ENCODE data around the gene CPN1. TPM values are rescaled to one million over a fixed set of nuclear protein-coding genes. Genes with fewer than 3 reads are reported as not detected.
A peak's percentile ranks its signal among the peaks of the same experiment; 100 is the strongest.

Gene CPN1
- total and polyA plus RNA-seq, 5 donors from 2014 or later = not detected

DNA sequence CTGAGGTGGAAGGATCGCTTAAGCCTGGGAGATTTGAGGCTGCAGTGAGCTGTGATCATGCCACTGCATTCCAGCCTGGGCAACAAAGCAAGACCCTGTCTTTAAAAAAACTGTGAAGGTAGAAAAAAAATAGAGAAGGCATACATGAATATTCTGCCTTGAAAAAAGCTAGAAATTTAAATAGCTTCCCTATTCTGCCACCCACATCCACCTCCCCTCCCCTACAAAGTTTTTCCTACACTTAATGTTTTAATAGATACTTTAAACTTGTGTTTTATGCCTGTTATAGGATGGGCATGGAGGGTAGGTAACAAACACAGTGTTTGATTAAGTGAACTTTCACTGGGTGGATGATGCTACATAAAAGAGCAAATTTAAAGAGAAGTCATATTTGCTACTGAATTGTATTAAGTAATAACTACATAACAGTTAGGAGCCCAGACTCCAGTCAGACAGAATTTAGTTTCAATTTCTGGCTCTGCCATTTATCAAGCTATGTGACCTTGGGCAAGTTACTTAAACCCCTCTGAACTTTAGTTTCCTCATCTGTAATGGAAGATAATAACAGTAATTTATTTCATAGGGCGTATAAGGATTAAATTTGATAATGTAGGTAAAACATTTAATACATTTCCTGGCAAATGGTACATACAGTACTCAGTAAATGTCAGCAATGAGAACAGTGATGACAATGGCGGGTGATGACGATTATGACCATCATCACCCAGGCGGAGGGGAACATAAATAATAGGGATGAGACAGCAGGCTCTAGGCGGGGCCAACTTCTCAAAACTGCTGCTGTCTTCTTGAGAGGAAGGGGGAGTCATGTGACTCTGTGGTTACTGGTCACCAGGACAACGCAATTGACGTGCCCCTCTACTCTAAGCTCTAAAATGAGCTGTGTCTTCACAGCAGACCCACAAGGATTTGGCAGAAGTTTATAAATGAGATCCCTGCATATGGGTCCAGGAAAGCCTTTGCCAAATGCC, 87.7 kb downstream of the CPN1 start:
- DNase-seq = peak; percentile 11 to 93 (median 53)
- H3K9me3 ChIP-seq (ENCODE audit: control insufficient read depth in 2 of 2, low read length in 2 of 2) = no peaks in the 10 kb centered on the region
- Mint-ChIP-seq H3K27ac (peak overlapping the region; percentile 38 to 87 (median 81)), H3K4me3 (peak overlapping the region; percentile 4 to 63 (median 36)), H3K36me3 (peaks cover 8% of the 10 kb centered on the region), H3K27me3 (no peaks in the 10 kb centered on the region), H3K9me3 (no peaks in the 10 kb centered on the region), H3K4me1 (peaks cover 6 to 27% (median 14%) of the 10 kb centered on the region in 4 donors)
- H3K4me3 ChIP-seq (ENCODE audit: low read depth, low read length) = peak overlapping the region; percentile 35
- H3K27ac ChIP-seq (ENCODE audit: insufficient read depth, low read length, poor library complexity, severe bottlenecking) = peak overlapping the region; percentile 28
- peak; percentile 84 to 94 for ATAC-seq (ENCODE audit: low read depth in 2 of 2)
- no peaks in the 10 kb centered on the region for H3K36me3 ChIP-seq (ENCODE audit: control insufficient read depth, insufficient read depth, low read length)
- peaks cover 3% of the 10 kb centered on the region for H3K4me1 ChIP-seq (ENCODE audit: control insufficient read depth, insufficient read depth, low read length, poor library complexity, severe bottlenecking)
- no peaks in the 10 kb centered on the region for H3K27me3 ChIP-seq (ENCODE audit: control insufficient read depth, insufficient read depth, low read length)

Other genes starting within 250 kb of the CPN1 start
- gene DNMBP, start 71.9 kb downstream of the CPN1 start, total RNA-seq = 2.4 TPM
- gene DNMBP, start 71.9 kb downstream of the CPN1 start, polyA plus RNA-seq = under 1 TPM; 0.22 to 0.82 (median 0.61) TPM
- gene ERLIN1, start 104.2 kb upstream of the CPN1 start, total RNA-seq = 6.2 TPM
- gene ERLIN1, start 104.2 kb upstream of the CPN1 start, polyA plus RNA-seq = 10 to 100 TPM in 3 of 4 donors, 1 to 10 TPM in 1; 5.4 to 14.4 (median 10.7) TPM
- gene CHUK, start 147.7 kb upstream of the CPN1 start, total RNA-seq = 25.1 TPM
- 10 to 100 TPM; 13.0 to 18.4 (median 15.1) TPM for gene CHUK, start 147.7 kb upstream of the CPN1 start, polyA plus RNA-seq
- 51.8 TPM for gene CWF19L1, start 185.8 kb upstream of the CPN1 start, total RNA-seq
- gene CWF19L1, start 185.8 kb upstream of the CPN1 start, polyA plus RNA-seq = 10 to 100 TPM; 30.7 to 35.4 (median 34.3) TPM
- gene BLOC1S2, start 204.8 kb upstream of the CPN1 start, total RNA-seq = 58.4 TPM
- gene BLOC1S2, start 204.8 kb upstream of the CPN1 start, polyA plus RNA-seq = 100 to 1,000 TPM in 1 of 4 donors, 10 to 100 TPM in 3; 73.3 to 104 (median 87.7) TPM
- not detected for gene PKD2L1, start 248.4 kb upstream of the CPN1 start, total RNA-seq
- gene PKD2L1, start 248.4 kb upstream of the CPN1 start, polyA plus RNA-seq = not detected

All from CD4-positive, CD25-positive, alpha-beta regulatory T cell (primary cell).